HepG2 (cell line): ENCODE measurements around the gene THSD4. TPM values are rescaled to one million over a fixed set of nuclear protein-coding genes. Genes with fewer than 3 reads are reported as not detected.

Source experiments
- ATAC-seq: fragments of 200-7000 bp; cut with Tn5 transposase; 3 replicates; pipeline ENCODE4 v1.9.1; 2020; ENCODE audit warnings: mild to moderate bottlenecking, moderate library complexity
- BruUV-seq: library from RNA; stranded (reverse); fragments of 400-500 nt; replicated peaks from 2 replicates; lab custom pipeline; 2021; lab: Mats Ljungman, UMichigan
- CTCF ChIA-PET: fragments of 300-600 bp; formaldehyde crosslinking; extraction: SDS; loops from one replicate; lab custom pipeline; 2021; ENCODE audit warnings: low total read pairs, inconsistent platforms, low intra/inter-chr PET ratio; lab: Yijun Ruan, JAX
- POLR2A ChIA-PET: fragments of 350-600 bp; sonication (Branson Sonifier 250); formaldehyde crosslinking; loops from one replicate; lab custom pipeline; 2020; ENCODE audit warnings: antibody characterized with exemption, inconsistent platforms; lab: Yijun Ruan, JAX
- DNase-seq: peaks from one replicate; pipeline ENCODE4 v3.0.0-alpha.2; 2015; ENCODE audit warnings: low spot score
- FAIRE-seq: peaks from 3 replicates; lab custom pipeline; 2011; peaks lifted over from hg19 to GRCh38; lab: Jason Lieb, UNC
- H2AFZ ChIP-seq: one replicate; pipeline ENCODE4 v1.6.1; 2011; ENCODE audit warnings: low read length, inconsistent platforms
- H3K27ac ChIP-seq: fragments of 300-600 bp; 3 replicates; pipeline ENCODE4 v1.8.0; 2011; ENCODE audit warnings: mixed run types, mild to moderate bottlenecking, mixed read lengths, low read length, inconsistent platforms; ENCODE audit not compliant: insufficient read depth; ENCODE audit errors: extremely low read length
- H3K27me3 ChIP-seq, 2 experiments: fragments of 200-600 bp in 1 of 2; 2 replicates in 1 of 2; 3 replicates in 1 of 2; pipeline versions ENCODE4 v1.6.0 to v1.8.0; 2011; ENCODE audit warnings: low read length in 2 of 2, mild to moderate bottlenecking in 2 of 2, moderate library complexity in 2 of 2, inconsistent platforms in 1 of 2; ENCODE audit not compliant: insufficient read depth in 2 of 2, control insufficient read depth in 1 of 2
- H3K36me3 ChIP-seq, 2 experiments: fragments of 200-600 bp in 1 of 2; replicated peaks in 1 of 2; 2 replicates in 1 of 2; 3 replicates in 1 of 2; pipeline versions ENCODE4 v1.5.1 to v1.8.0; 2011; ENCODE audit warnings: low read length in 2 of 2, inconsistent platforms in 1 of 2; ENCODE audit not compliant: insufficient read depth in 2 of 2, control insufficient read depth in 1 of 2
- H3K4me1 ChIP-seq: 2 replicates; pipeline ENCODE4 v1.5.1; 2012; ENCODE audit warnings: low read length, inconsistent platforms; ENCODE audit not compliant: insufficient read depth
- H3K4me2 ChIP-seq: 2 replicates; pipeline ENCODE4 v1.6.0; 2011; ENCODE audit warnings: low read depth, low read length, inconsistent platforms
- H3K4me3 ChIP-seq, 3 experiments: fragments of 200-600 bp in 1 of 3; sonication (generic), shearing (Covaris generic) in 1 of 3; replicated peaks in 1 of 3; 2 replicates each; pipeline ENCODE4 v1.5.1; 2011 to 2016; ENCODE audit warnings: low read length in 3 of 3, inconsistent platforms in 2 of 3, low read depth in 2 of 3, mild to moderate bottlenecking in 2 of 3, control low read depth in 1 of 3, mixed read lengths in 1 of 3; ENCODE audit not compliant: insufficient read depth in 1 of 3
- H3K79me2 ChIP-seq: one replicate; pipeline ENCODE4 v1.6.1; 2011; ENCODE audit warnings: low read length, inconsistent platforms; ENCODE audit not compliant: insufficient read depth
- H3K9ac ChIP-seq: 2 replicates; pipeline ENCODE4 v1.6.0; 2011; ENCODE audit warnings: mild to moderate bottlenecking, low read depth, low read length, inconsistent platforms; ENCODE audit not compliant: insufficient read depth
- H3K9me3 ChIP-seq: 2 replicates; pipeline ENCODE4 v1.5.1; 2012; ENCODE audit warnings: mild to moderate bottlenecking, low read length
- H4K20me1 ChIP-seq: 2 replicates; pipeline ENCODE4 v1.6.0; 2011; ENCODE audit warnings: inconsistent platforms, mild to moderate bottlenecking, low read length, moderate library complexity; ENCODE audit not compliant: insufficient read depth
- CREM ChIP-seq, 2 experiments: sonication (generic) in 1 of 2; formaldehyde crosslinking in 1 of 2; IDR thresholded peaks; 2 replicates each; pipeline versions ENCODE4 v1.4.0 to v1.6.1; 2016 to 2020; ENCODE audit warnings: antibody characterized with exemption in 1 of 2, mild to moderate bottlenecking in 1 of 2, missing genetic modification reagents in 1 of 2
- HIVEP1 ChIP-seq: sonication (generic); formaldehyde crosslinking; IDR thresholded peaks from 2 replicates; pipeline ENCODE4 v1.4.0; 2020; ENCODE audit warnings: mild to moderate bottlenecking, missing genetic modification reagents
- NFE2L1 ChIP-seq: sonication (generic); formaldehyde crosslinking; IDR thresholded peaks from 2 replicates; pipeline ENCODE4 v1.4.0; 2020; ENCODE audit warnings: missing genetic modification reagents, mild to moderate bottlenecking, borderline replicate concordance
- POLR2AphosphoS2 ChIP-seq: IDR thresholded peaks from 2 replicates; pipeline ENCODE4 v1.6.1; 2011; ENCODE audit warnings: low read depth, low read length, improper control_type of control experiment
- SETDB1 ChIP-seq: sonication (generic); formaldehyde crosslinking; IDR thresholded peaks from 2 replicates; pipeline ENCODE4 v1.5.1; 2020; ENCODE audit warnings: missing genetic modification reagents, mild to moderate bottlenecking, borderline replicate concordance
- TMF1 ChIP-seq: sonication (generic); formaldehyde crosslinking; IDR thresholded peaks from 2 replicates; pipeline ENCODE4 v1.8.1; 2022; ENCODE audit warnings: low read depth, missing genetic modification reagents
- ZNF142 ChIP-seq: sonication (generic); formaldehyde crosslinking; IDR thresholded peaks from 2 replicates; pipeline ENCODE4 v1.4.0; 2020; ENCODE audit warnings: missing genetic modification reagents
- ZNF225 ChIP-seq: sonication (generic); formaldehyde crosslinking; IDR thresholded peaks from 2 replicates; pipeline ENCODE4 v1.4.0; 2020; ENCODE audit warnings: mild to moderate bottlenecking, missing genetic modification reagents
- ZNF264 ChIP-seq: sonication (generic); formaldehyde crosslinking; IDR thresholded peaks from 2 replicates; pipeline ENCODE4 v1.4.0; 2020; ENCODE audit warnings: missing genetic modification reagents
- ZNF580 ChIP-seq: IDR thresholded peaks from 2 replicates; pipeline ENCODE4 v1.6.1; 2016; ENCODE audit warnings: low read depth, borderline replicate concordance
- ZNF614 ChIP-seq: IDR thresholded peaks from 2 replicates; pipeline ENCODE4 v1.6.1; 2018; ENCODE audit warnings: missing biosample characterization, missing genetic modification reagents, inconsistent platforms, borderline replicate concordance
- ZSCAN21 ChIP-seq: sonication (generic); formaldehyde crosslinking; IDR thresholded peaks from 2 replicates; pipeline ENCODE4 v1.8.0; 2022; ENCODE audit warnings: mild to moderate bottlenecking, missing genetic modification reagents, moderate library complexity, borderline replicate concordance
- whole genome bisulfite sequencing: methylation state at CpG from one replicate; pipeline ENCODE4 v1.1.6; 2017; ENCODE audit warnings: low lambda C conversion rate; 5-methylcytosine and 5-hydroxymethylcytosine counted together
- in situ Hi-C: cut with HindIII; loops from 2 replicates; pipeline ENCODE4 v1.10.0; 2017; ENCODE audit warnings: low pct_unique_long_range_greater_than_20kb; ENCODE audit not compliant: extremely low pct_ligation_motif_present
- intact Hi-C: fragments of 100-400 bp; cut with micrococcal nuclease; formaldehyde crosslinking; loops from one replicate; pipeline ENCODE4 v1.10.0; 2022; ENCODE audit not compliant: unreplicated experiment
- polyA plus RNA-seq, 8 experiments: library from polyadenylated mRNA; depleted of rRNA in 3 of 8; stranded (reverse) in 7 of 8; unstranded in 1 of 8; fragments of >200 nt; fragmentation: Illumina TruSeq in 4 of 8; extraction: Trizol in 4 of 8; gene quantifications; 2 replicates each; pipeline versions ENCODE4 v1.2.1 to v1.2.3, GENCODE V29; 2011 to 2016; ENCODE audit warnings: low read depth in 4 of 8, missing spikeins in 1 of 8, mixed read lengths in 1 of 8; ENCODE audit not compliant: insufficient read depth in 1 of 8
- total RNA-seq, 5 experiments: library from RNA; depleted of rRNA; stranded (reverse); fragments of >200 nt; fragmentation: Illumina TruSeq; extraction: Trizol; gene quantifications; 2 replicates each; pipeline ENCODE4 v1.2.3, GENCODE V29; 2016; ENCODE audit warnings: low read depth in 1 of 5

Gene THSD4
- total and polyA plus RNA-seq, 2 of the 13 experiments (the other 11 are each of a cell fraction or from before 2014, with no cell fraction given), result 0.07 to 0.21 TPM

- ATAC-seq (no peak), FAIRE-seq (no peak)
- Histone ChIP-seq H3K36me3 (no peaks in the 10 kb centered on the region), H3K27ac (no peak overlapping the region), H3K9me3 (no peaks in the 10 kb centered on the region), H3K4me1 (no peaks in the 10 kb centered on the region), H3K9ac (no peak overlapping the region), H3K27me3 (no peaks in the 10 kb centered on the region), H3K4me2 (no peak overlapping the region)
- intact Hi-C loops, result no loop called here
- TF ChIP-seq ZNF264 (CRISPR knock-in tag) (no peak), ZNF142 (CRISPR knock-in tag) (no peak), POLR2AphosphoS2 (no peak), ZSCAN21 (CRISPR knock-in tag) (no peak), ZNF580 (CRISPR knock-in tag) (no peak), ZNF614 (CRISPR knock-in tag) (no peak), CREM (IDR thresholded peaks at IDR 0.05) (no peak), CREM (CRISPR knock-in tag; IDR thresholded peaks at IDR 0.05) (no peak), ZNF225 (no peak), NFE2L1 (CRISPR knock-in tag) (no peak), HIVEP1 (CRISPR knock-in tag) (no peak), SETDB1 (CRISPR knock-in tag) (no peak), TMF1 (CRISPR knock-in tag) (no peak)
- TF ChIP-seq, all 625 proteins: peak for 0
- in situ Hi-C loops, result no loop called here
- Histone ChIP-seq H2AFZ (no peak overlapping the region), H4K20me1 (no peaks in the 10 kb centered on the region), H3K79me2 (no peaks in the 10 kb centered on the region), H3K4me3 (no peak overlapping the region)
- 22% methylated on average over 2 of the region's 2 CpGs for WGBS
- no peak for DNase-seq
- no TSS peak for BruUV-seq
- POLR2A ChIA-PET, result no interaction called here
- CTCF ChIA-PET, result no interaction called here
Measured at GRCh38 chr15:71430782-71431181, 315.5 kb downstream of the THSD4 start.
